ENCODE measurements around the gene SZRD1.

Gene SZRD1

DNA sequence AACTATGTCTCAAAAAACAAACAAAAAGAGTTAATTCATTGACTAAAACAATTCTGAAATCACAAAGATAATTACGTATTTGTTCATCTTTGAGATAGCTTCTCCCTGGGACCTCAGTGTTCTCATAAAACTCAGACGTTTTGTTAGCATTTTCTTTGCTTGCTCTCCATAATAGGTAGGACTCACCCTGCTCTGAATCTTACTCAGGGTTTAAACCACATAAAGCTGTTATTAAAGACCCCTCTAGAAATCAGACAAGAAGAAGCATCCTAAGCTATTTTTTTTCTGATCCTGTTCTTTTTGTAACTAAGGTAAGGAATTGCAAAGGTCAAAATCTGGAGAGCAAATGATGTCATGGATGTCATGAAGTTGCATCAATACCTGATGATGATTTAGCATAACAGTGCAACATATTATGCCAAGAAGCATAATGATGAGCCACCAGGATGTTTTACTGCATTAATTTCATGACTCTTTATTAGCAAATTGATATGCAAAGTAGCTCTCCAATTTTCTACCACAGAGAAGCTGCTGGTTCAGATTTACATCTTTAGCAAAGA lies 17.1 kb upstream of the SZRD1 start:
- TF ChIP-seq, protein P1, sequence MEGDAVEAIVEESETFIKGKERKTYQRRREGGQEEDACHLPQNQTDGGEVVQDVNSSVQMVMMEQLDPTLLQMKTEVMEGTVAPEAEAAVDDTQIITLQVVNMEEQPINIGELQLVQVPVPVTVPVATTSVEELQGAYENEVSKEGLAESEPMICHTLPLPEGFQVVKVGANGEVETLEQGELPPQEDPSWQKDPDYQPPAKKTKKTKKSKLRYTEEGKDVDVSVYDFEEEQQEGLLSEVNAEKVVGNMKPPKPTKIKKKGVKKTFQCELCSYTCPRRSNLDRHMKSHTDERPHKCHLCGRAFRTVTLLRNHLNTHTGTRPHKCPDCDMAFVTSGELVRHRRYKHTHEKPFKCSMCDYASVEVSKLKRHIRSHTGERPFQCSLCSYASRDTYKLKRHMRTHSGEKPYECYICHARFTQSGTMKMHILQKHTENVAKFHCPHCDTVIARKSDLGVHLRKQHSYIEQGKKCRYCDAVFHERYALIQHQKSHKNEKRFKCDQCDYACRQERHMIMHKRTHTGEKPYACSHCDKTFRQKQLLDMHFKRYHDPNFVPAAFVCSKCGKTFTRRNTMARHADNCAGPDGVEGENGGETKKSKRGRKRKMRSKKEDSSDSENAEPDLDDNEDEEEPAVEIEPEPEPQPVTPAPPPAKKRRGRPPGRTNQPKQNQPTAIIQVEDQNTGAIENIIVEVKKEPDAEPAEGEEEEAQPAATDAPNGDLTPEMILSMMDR (IDR thresholded peaks at IDR 0.05; ENCODE audit: low read depth, low read length), result no peak
- TF ChIP-seq MAX (IDR thresholded peaks at IDR 0.05; ENCODE audit: low read depth, low read length) (no peak), POLR2A (IDR thresholded peaks at IDR 0.05; ENCODE audit: extremely low read depth, insufficient read length) (no peak), MYC (IDR thresholded peaks at IDR 0.05; ENCODE audit: low read depth, low read length) (no peak)
- H3K4me3 ChIP-seq (ENCODE audit: low read depth, low read length), result no peak overlapping the region
- no peak for DNase-seq (ENCODE audit: low read depth)

GRCh38 chr1:16351456-16351993 lies 15.5 kb upstream of the SZRD1 start:
- peak overlapping the region; percentile 79 for H3K4me3 ChIP-seq (ENCODE audit: low read depth, low read length)
- DNase-seq (ENCODE audit: low read depth), result peak; percentile 47
- TF ChIP-seq, protein P1 (IDR thresholded peaks at IDR 0.05; ENCODE audit: low read depth, low read length), result no peak
- TF ChIP-seq MAX (IDR thresholded peaks at IDR 0.05; ENCODE audit: low read depth, low read length) (no peak), MYC (IDR thresholded peaks at IDR 0.05; ENCODE audit: low read depth, low read length) (no peak), POLR2A (IDR thresholded peaks at IDR 0.05; ENCODE audit: extremely low read depth, insufficient read length) (no peak)

DNA sequence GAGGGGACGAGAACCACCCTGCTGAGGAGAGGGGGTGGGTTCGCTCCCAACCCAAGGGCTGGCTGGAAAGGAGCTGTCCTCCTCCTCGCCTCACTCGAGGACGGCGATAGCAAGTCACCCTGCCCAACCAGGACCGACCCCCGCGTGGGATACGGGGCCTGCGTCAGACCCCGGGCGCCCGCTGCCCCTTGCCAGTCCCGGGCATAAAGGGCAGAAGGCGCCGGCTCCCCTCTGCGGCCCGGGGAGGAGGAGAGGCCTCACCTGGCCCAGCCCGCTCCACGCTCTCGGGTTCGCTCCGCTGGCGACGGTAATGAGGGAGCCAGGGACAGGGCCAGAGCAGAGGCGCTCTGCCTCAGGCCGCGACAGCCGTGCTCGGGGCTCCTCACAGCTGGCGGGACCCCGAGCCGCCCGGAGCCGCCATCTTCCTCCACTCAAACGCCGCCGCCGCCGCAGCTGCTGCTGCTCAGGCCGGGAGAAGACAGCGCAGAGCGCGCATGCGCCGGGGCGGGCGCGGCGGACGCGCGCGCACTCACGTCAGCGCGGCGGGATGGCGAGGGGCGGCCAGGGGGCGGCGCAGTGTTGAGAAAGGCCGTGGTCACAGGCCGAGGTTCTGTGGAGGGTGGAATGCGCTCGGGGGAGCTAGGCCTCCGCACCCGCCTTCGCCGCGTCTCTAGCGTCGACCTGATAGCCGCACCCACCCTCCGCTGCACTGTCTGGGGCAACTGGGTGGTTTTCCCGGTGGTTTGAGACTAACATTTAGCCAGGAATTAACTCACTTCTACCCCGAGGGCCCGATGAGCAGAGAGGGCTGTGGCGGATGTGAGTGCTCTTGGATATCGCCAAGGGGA lies 14.8 kb upstream of the SZRD1 start, which contains the start of gene FBXO42:
TSS of gene FBXO42 (minus strand) at position 487 of the 848 bp plus-strand sequence. CDS start 37,062 bp downstream, outside the sequence.
- peak; percentile 93 for DNase-seq (ENCODE audit: low read depth)
- H3K4me3 ChIP-seq (ENCODE audit: low read depth, low read length), result peak within 1 kb of the TSS; percentile 79
- TF ChIP-seq MAX (IDR thresholded peaks at IDR 0.05; ENCODE audit: low read depth, low read length) (peak; percentile 11; the same call in 1 of the 2 replicates), POLR2A (IDR thresholded peaks at IDR 0.05; ENCODE audit: extremely low read depth, insufficient read length) (peak; percentile 89)
- TF ChIP-seq, protein P1 (IDR thresholded peaks at IDR 0.05; ENCODE audit: low read depth, low read length), result no peak

DNA sequence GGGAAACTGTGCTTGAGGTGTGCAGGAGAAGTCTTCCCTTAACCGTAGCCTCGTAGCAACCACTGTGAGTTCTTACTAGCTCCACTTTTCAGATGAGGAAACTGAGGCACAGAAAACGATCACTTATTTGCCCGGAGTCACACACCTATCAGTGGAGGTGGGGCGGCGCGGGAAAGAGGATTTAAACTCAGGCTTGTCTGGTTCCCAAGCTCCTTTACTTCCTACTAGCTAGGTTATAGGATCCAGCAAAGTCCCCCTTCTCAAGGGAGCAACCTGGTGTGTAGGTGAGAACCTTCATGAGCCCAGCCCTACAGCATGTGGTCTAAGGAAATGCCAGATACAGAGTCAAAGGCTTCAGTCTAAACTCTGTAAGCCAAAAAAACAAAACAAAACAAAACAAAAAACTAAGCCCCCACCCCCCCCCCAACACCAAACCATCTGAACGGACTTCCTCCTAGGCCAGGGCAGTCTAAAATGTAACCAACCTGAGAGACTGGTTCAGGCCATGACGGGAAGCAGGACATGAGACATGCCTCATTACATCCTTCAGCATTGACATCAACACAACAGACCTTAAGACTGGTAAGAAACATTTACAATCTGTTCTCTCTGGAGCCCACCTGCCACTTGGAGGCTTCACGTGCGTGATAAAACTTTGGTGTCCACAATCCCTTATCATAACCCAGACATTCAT lies 14.1 kb upstream of the SZRD1 start:
- DNase-seq (ENCODE audit: low read depth), result peak; percentile 58
- H3K4me3 ChIP-seq (ENCODE audit: low read depth, low read length), result peak overlapping the region; percentile 72
- TF ChIP-seq MYC (IDR thresholded peaks at IDR 0.05; ENCODE audit: low read depth, low read length) (0 out of 2 replicates have a peak, but pooled peaks have one; percentile 9), MAX (IDR thresholded peaks at IDR 0.05; ENCODE audit: low read depth, low read length) (peak; percentile 44; the same call in 1 of the 2 replicates)
- TF ChIP-seq, protein P1 (IDR thresholded peaks at IDR 0.05; ENCODE audit: low read depth, low read length), result no peak

GRCh38 chr1:16354619-16355018 lies 12.4 kb upstream of the SZRD1 start:
- H3K4me3 ChIP-seq (ENCODE audit: low read depth, low read length), result no peak overlapping the region
- TF ChIP-seq, protein P1 (IDR thresholded peaks at IDR 0.05; ENCODE audit: low read depth, low read length), result no peak
- no peak for TF ChIP-seq MYC (IDR thresholded peaks at IDR 0.05; ENCODE audit: low read depth, low read length)
- no peak for DNase-seq (ENCODE audit: low read depth)

Measured in NB4 (cell line).